Ovary (tissue), 9 donors: ENCODE measurements around the gene ZDHHC19. TPM values are rescaled to one million over a fixed set of nuclear protein-coding genes. Genes with fewer than 3 reads are reported as not detected.

Experiments
- DNase-seq, 5 donors: peaks; one replicate each; pipeline ENCODE4 v3.0.0-alpha.2; 2019 to 2020
- H3K27ac ChIP-seq, 2 donors: fragments of 200-600 bp; one replicate each; pipeline versions ENCODE4 v1.5.1 to v1.8.0; 2019 to 2022
- H3K27me3 ChIP-seq: fragments of 200-600 bp; one replicate; pipeline ENCODE4 v1.8.0; 2022
- H3K36me3 ChIP-seq: fragments of 200-600 bp; sonication (generic); one replicate; pipeline ENCODE4 v1.5.1; 2019
- H3K4me1 ChIP-seq: one replicate; pipeline ENCODE4 v1.8.1; 2013; ENCODE audit warnings: mild to moderate bottlenecking, moderate library complexity; ENCODE audit not compliant: insufficient read depth
- H3K4me3 ChIP-seq: fragments of 200-600 bp; sonication (generic); one replicate; pipeline ENCODE4 v1.5.1; 2017
- H3K9me3 ChIP-seq, 2 donors: fragments of 200-600 bp in 1 of 2; sonication (generic) in 1 of 2; one replicate each; pipeline versions ENCODE4 v1.5.1 to v1.8.1; 2013 to 2019; ENCODE audit warnings: mild to moderate bottlenecking in 1 of 2, moderate library complexity in 1 of 2
- EP300 ChIP-seq: sonication (generic); formaldehyde crosslinking; IDR thresholded peaks from one replicate; pipeline ENCODE4 v1.6.1; 2017; ENCODE audit warnings: antibody characterized with exemption
- POLR2A ChIP-seq: fragments of 450-650 bp; IDR thresholded peaks from one replicate; pipeline ENCODE4 v1.6.1; 2017; ENCODE audit warnings: antibody characterized with exemption, mild to moderate bottlenecking, moderate library complexity
- WGBS, 3 donors: extraction: QIAGEN DNeasy Blood & Tissue Kit in 1 of 3; methylation state at CpG; one replicate each; pipeline versions ENCODE4 v1.1.5 to v1.1.7; 2013 to 2017; 5-methylcytosine and 5-hydroxymethylcytosine counted together
- intact Hi-C, 4 donors: fragments of 100-400 bp; cut with DNase I; formaldehyde crosslinking; loops; one replicate each; pipeline versions ENCODE4 v1.11.0 to v1.15.1; 2022 to 2023
- polyA plus RNA-seq, 2 donors: library from polyadenylated mRNA; stranded (reverse); fragments of 200-250 nt in 1 of 2; fragments of 350-450 nt in 1 of 2; fragmentation: Illumina TruSeq in 1 of 2; extraction: RNeasy Lipid Tissue Mini Kit (QIAGEN cat#74804) in 1 of 2; gene quantifications; one replicate each; pipeline ENCODE4 v1.2.3, GENCODE V29; 2013 to 2014
- total RNA-seq, 7 donors: library from RNA; depleted of rRNA in 2 of 7; stranded (reverse); fragments of >200 nt in 2 of 7; fragmentation: NEBNext Ultra II Directional in 3 of 7; extraction: Animal tissue kit (Norgen Biotek cat#: 25700) in 3 of 7; gene quantifications; one replicate each; pipeline versions ENCODE4 v1.1.0 to v1.2.4, GENCODE V29; 2016 to 2023
- TF ChIP-seq, protein P1 (sequence below), 3 donors: fragments of 450-650 bp in 2 of 3; fragments of 200-600 bp in 1 of 3; IDR thresholded peaks; one replicate each; pipeline versions ENCODE4 v1.5.1 to v1.8.0; 2016 to 2022; ENCODE audit warnings: antibody characterized with exemption in 3 of 3, mild to moderate bottlenecking in 1 of 3
- donor health status: DM: no; HTN: no; CAD: no; lungs with moderate emphysema.
- donor health status: DM: no; HTN: no; CAD: no.
- donor health status: Bipolar disorder and iron deficiency.
- donor health status: DM: yes; HTN: yes; CAD: no.
- donor health status: DM: no; HTN: no; CAD: no.
- donor health status: DM: yes; HTN: yes; CAD: no.

Gene ZDHHC19
- total and polyA plus RNA-seq, 9 donors: 0.24 to 9.3 (median 4.5) TPM

DNA sequence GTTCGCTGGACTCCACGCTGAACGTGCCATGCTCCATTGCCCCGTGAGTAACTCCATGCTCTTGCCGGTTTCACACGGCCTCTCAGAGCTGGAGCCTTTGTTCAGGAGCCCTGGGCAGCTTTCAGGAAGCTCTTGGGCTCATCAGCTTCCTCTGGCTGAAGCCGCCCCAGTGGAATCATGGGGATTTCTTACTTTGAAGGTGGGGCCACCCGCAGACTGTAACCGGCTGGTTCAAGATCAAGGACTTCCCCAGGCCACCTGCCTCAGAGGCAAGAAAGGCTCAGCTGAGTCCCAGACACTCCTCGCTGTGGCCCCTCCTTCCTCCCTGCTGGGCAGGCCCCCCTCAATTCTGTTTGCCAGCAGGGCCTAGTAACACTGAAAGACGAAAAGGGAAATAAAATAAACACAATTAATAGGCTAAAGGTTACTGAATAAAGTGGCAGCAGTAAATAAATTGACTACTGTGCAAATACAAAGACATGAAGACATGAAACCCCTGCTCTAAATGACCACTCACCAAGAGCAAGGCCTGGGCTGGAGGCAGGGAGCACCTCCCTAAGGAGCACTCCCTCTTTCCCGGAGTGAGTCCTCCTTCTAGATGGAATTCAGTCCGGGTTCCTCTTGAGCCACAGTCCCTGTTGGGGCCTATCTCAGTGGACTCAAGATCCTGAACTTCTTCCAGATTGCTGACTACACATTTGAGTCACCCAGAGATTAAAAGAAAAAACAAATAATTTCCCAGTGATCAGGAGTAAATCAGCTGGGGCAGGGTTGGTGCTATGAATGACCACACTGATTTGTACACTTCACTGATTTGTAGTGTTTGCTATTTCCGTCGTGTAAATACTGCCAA, 51.0 kb downstream of the ZDHHC19 start:
- intact Hi-C loops: no loop called here
- Histone ChIP-seq H3K4me3 (no peak overlapping the region), H3K27me3 (no peaks in the 10 kb centered on the region), H3K36me3 (no peaks in the 10 kb centered on the region), H3K9me3 (no peaks in the 10 kb centered on the region), H3K4me1 (peaks cover 6% of the 10 kb centered on the region), H3K27ac (no peak overlapping the region)
- no peak for TF ChIP-seq POLR2A
- TF ChIP-seq, protein P1, sequence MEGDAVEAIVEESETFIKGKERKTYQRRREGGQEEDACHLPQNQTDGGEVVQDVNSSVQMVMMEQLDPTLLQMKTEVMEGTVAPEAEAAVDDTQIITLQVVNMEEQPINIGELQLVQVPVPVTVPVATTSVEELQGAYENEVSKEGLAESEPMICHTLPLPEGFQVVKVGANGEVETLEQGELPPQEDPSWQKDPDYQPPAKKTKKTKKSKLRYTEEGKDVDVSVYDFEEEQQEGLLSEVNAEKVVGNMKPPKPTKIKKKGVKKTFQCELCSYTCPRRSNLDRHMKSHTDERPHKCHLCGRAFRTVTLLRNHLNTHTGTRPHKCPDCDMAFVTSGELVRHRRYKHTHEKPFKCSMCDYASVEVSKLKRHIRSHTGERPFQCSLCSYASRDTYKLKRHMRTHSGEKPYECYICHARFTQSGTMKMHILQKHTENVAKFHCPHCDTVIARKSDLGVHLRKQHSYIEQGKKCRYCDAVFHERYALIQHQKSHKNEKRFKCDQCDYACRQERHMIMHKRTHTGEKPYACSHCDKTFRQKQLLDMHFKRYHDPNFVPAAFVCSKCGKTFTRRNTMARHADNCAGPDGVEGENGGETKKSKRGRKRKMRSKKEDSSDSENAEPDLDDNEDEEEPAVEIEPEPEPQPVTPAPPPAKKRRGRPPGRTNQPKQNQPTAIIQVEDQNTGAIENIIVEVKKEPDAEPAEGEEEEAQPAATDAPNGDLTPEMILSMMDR (IDR thresholded peaks at IDR 0.05): no peak
- no peak for TF ChIP-seq EP300
- DNase-seq: no peak
- WGBS, 3 donors: 61 to 65% (median 64%) methylated on average over 15 of the region's 15 CpGs

DNA sequence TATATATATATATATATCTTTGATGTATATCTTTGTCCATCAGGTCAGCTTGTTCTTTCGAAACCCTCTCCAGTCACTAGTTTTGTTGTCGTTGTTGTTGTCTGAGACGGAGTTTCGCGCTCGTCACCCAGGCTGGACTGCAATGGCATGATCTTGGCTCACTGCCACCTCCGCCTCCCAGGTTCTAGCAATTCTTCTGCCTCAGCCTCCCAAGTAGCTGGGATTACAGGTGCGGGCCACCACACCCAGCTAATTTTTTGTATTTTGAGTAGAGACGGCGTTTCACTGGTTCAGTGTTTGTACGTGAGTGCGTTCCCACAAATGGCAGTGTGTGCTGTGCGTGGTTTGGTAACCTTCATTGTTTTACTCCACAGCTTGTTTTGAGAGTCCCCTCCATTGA, 51.7 kb downstream of the ZDHHC19 start:
- peaks cover 6% of the 10 kb centered on the region for H3K4me1 ChIP-seq
- 96 to 98% (median 97%) methylated on average over 13 of the region's 13 CpGs for WGBS, 3 donors
- intact Hi-C loops: no loop called here
- H3K27me3 ChIP-seq: no peaks in the 10 kb centered on the region
- no peaks in the 10 kb centered on the region for H3K36me3 ChIP-seq
- H3K9me3 ChIP-seq: no peaks in the 10 kb centered on the region
- DNase-seq: no peak
- H3K27ac ChIP-seq: no peak overlapping the region
- no peak overlapping the region for H3K4me3 ChIP-seq
- TF ChIP-seq, protein P1 (IDR thresholded peaks at IDR 0.05): no peak
- TF ChIP-seq POLR2A (no peak), EP300 (no peak)

DNA sequence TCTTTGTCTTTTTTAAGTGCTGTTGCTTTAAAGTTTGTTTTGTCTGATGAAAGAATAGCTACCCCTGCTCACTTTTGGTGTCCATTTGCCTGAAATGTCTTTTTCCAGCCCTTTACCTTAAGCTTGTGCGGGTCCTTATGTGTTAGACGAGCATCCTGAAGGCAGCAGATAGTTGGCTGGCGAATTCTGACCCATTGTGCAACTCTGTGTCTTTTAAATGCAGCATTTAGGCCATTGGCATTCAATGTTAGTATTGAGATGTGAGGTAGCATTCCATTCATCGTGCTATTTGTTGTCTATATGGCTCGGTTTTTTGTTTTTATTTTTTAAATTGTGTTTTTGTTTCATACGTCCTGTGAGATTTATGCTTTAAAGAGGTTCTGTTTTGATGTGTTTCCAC, 55.0 kb downstream of the ZDHHC19 start:
- H3K4me3 ChIP-seq: no peak overlapping the region
- no peaks in the 10 kb centered on the region for H3K36me3 ChIP-seq
- no peaks in the 10 kb centered on the region for H3K27me3 ChIP-seq
- no peaks in the 10 kb centered on the region for H3K4me1 ChIP-seq
- TF ChIP-seq POLR2A (no peak), EP300 (no peak)
- TF ChIP-seq, protein P1 (IDR thresholded peaks at IDR 0.05): no peak
- no peak for DNase-seq
- no peaks in the 10 kb centered on the region for H3K9me3 ChIP-seq
- intact Hi-C loops: no loop called here
- H3K27ac ChIP-seq: no peak overlapping the region
- 58 to 68% (median 66%) methylated on average over 6 of the region's 6 CpGs for WGBS, 3 donors

DNA sequence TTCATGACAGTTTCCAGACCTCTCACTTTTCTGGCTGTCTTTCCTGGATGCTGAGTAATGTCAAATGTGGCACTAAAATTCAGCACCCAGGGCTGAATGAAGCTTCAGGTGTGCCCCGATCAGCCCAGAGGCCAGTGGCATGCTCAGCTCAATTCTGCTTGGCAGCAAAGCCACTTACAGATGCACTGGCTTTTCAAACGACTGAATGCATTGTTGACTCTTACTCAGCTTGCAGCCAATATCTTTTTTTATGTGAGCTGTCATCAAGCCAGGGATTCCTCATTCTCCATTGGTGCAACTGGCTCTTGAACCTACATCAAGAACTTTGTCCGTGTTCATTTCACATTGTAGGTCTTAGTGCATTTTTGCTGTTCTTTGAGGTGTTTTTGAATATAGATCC, 60.7 kb downstream of the ZDHHC19 start:
- no peaks in the 10 kb centered on the region for H3K9me3 ChIP-seq
- intact Hi-C loops: no loop called here
- no peaks in the 10 kb centered on the region for H3K4me1 ChIP-seq
- TF ChIP-seq, protein P1 (IDR thresholded peaks at IDR 0.05): no peak
- TF ChIP-seq POLR2A (no peak), EP300 (no peak)
- H3K27ac ChIP-seq: no peak overlapping the region
- H3K36me3 ChIP-seq: no peaks in the 10 kb centered on the region
- 25 to 32% (median 30%) methylated on average over 3 of the region's 3 CpGs for WGBS, 3 donors
- no peak overlapping the region for H3K4me3 ChIP-seq
- H3K27me3 ChIP-seq: no peaks in the 10 kb centered on the region
- DNase-seq: no peak
